ENCODE results near the gene ZKSCAN4. TPM values are rescaled to one million over a fixed set of nuclear protein-coding genes. Genes with fewer than 3 reads are reported as not detected.

ZKSCAN4 gene
- total RNA-seq, 1 donor from 2014 or later, result 3.1 TPM

- H3K9me3 ChIP-seq, result peaks cover 0 to 12% of the 10 kb centered on the region in 2 donors
- peaks cover 0 to 2% of the 10 kb centered on the region in 2 donors for H3K4me1 ChIP-seq
- H3K27me3 ChIP-seq, result peaks cover 19% of the 10 kb centered on the region
- intact Hi-C loops (cut with DNase I), result no loop called here
- no peak for DNase-seq (ENCODE audit: low spot score in 2 of 2)
- no peaks in the 10 kb centered on the region for H3K36me3 ChIP-seq
- peak overlapping the region in 1 of 2 donors; percentile 52 for H3K4me3 ChIP-seq
- TF ChIP-seq CTCF (IDR thresholded peaks at IDR 0.05), result no peak
- H3K27ac ChIP-seq, result no peak overlapping the region
Observed at GRCh38 chr6:28206928-28207509, 45.0 kb downstream of the ZKSCAN4 start.

GRCh38 chr6:28206527-28206926 is 45.5 kb downstream of the ZKSCAN4 start:
- Histone ChIP-seq H3K36me3 (no peaks in the 10 kb centered on the region), H3K27me3 (peaks cover 19% of the 10 kb centered on the region), H3K4me1 (peaks cover 0 to 2% of the 10 kb centered on the region in 2 donors), H3K4me3 (no peak overlapping the region), H3K27ac (no peak overlapping the region), H3K9me3 (peaks cover 0 to 12% of the 10 kb centered on the region in 2 donors)
- no peak for TF ChIP-seq CTCF (IDR thresholded peaks at IDR 0.05)
- no peak for DNase-seq (ENCODE audit: low spot score in 2 of 2)
- intact Hi-C loops (cut with DNase I), result no loop called here

- Histone ChIP-seq H3K9me3 (peaks cover 0 to 12% of the 10 kb centered on the region in 2 donors), H3K36me3 (no peaks in the 10 kb centered on the region), H3K4me1 (peaks cover 0 to 2% of the 10 kb centered on the region in 2 donors), H3K4me3 (no peak overlapping the region), H3K27me3 (peaks cover 19% of the 10 kb centered on the region), H3K27ac (no peak overlapping the region)
- DNase-seq (ENCODE audit: low spot score in 2 of 2), result no peak
- intact Hi-C loops (cut with DNase I), result no loop called here
- no peak for TF ChIP-seq CTCF (IDR thresholded peaks at IDR 0.05)
Observed at GRCh38 chr6:28205879-28206278, 46.2 kb downstream of the ZKSCAN4 start.

GRCh38 chr6:28203201-28203600 is 48.9 kb downstream of the ZKSCAN4 start:
- no peaks in the 10 kb centered on the region for H3K36me3 ChIP-seq
- H3K27me3 ChIP-seq, result peaks cover 4% of the 10 kb centered on the region
- peaks cover 0 to 12% of the 10 kb centered on the region in 2 donors for H3K9me3 ChIP-seq
- H3K4me3 ChIP-seq, result no peak overlapping the region
- H3K4me1 ChIP-seq, result peaks cover 0 to 2% of the 10 kb centered on the region in 2 donors
- H3K27ac ChIP-seq, result no peak overlapping the region
- no peak for TF ChIP-seq CTCF (IDR thresholded peaks at IDR 0.05)
- intact Hi-C loops (cut with DNase I), result no loop called here
- DNase-seq (ENCODE audit: low spot score in 2 of 2), result no peak

- H3K36me3 ChIP-seq, result no peaks in the 10 kb centered on the region
- H3K9me3 ChIP-seq, result peaks cover 0 to 18% of the 10 kb centered on the region in 2 donors
- H3K27ac ChIP-seq, result no peak overlapping the region
- TF ChIP-seq CTCF (IDR thresholded peaks at IDR 0.05), result no peak
- no peaks in the 10 kb centered on the region for H3K27me3 ChIP-seq
- no peak for DNase-seq (ENCODE audit: low spot score in 2 of 2)
- intact Hi-C loops (cut with DNase I), result no loop called here
- H3K4me3 ChIP-seq, result no peak overlapping the region
- no peaks in the 10 kb centered on the region for H3K4me1 ChIP-seq
Observed at GRCh38 chr6:28200020-28200419, 52.0 kb downstream of the ZKSCAN4 start.

Other genes starting within 250 kb of the ZKSCAN4 start
- not detected for gene ZNF165, start 171.7 kb downstream of the ZKSCAN4 start, total RNA-seq
- gene ZSCAN16, start 127.7 kb downstream of the ZKSCAN4 start, total RNA-seq, result not detected
- gene ZKSCAN8, start 110.4 kb downstream of the ZKSCAN4 start, total RNA-seq, result 8.7 TPM
- gene ZSCAN9, start 27.0 kb downstream of the ZKSCAN4 start, total RNA-seq, result 3.7 TPM
- gene NKAPL, start 7.0 kb upstream of the ZKSCAN4 start, total RNA-seq, result not detected
- gene ZSCAN26, start 14.9 kb upstream of the ZKSCAN4 start, total RNA-seq, result 2.6 TPM
- 3.0 TPM for gene PGBD1, start 29.3 kb upstream of the ZKSCAN4 start, total RNA-seq
- 0.21 TPM for gene ZSCAN31, start 83.9 kb upstream of the ZKSCAN4 start, total RNA-seq
- 0.21 TPM for gene ZKSCAN3, start 97.7 kb upstream of the ZKSCAN4 start, total RNA-seq
- gene ZSCAN12, start 147.5 kb upstream of the ZKSCAN4 start, total RNA-seq, result 5.3 TPM
- not detected for gene ZSCAN23, start 191.2 kb upstream of the ZKSCAN4 start, total RNA-seq